ENCODE results near the gene LRRC74B. TPM values are rescaled to one million over a fixed set of nuclear protein-coding genes. Genes with fewer than 3 reads are reported as not detected.
"Not testable (repeated sequence)": the region's sequence is repeated elsewhere in the genome, so short reads cannot be mapped to it uniquely, and the experiment has no call there.

LRRC74B gene
- total and polyA plus RNA-seq, 2 experiments from 2014 or later, result 0.12 TPM; not detected in 1

DNA sequence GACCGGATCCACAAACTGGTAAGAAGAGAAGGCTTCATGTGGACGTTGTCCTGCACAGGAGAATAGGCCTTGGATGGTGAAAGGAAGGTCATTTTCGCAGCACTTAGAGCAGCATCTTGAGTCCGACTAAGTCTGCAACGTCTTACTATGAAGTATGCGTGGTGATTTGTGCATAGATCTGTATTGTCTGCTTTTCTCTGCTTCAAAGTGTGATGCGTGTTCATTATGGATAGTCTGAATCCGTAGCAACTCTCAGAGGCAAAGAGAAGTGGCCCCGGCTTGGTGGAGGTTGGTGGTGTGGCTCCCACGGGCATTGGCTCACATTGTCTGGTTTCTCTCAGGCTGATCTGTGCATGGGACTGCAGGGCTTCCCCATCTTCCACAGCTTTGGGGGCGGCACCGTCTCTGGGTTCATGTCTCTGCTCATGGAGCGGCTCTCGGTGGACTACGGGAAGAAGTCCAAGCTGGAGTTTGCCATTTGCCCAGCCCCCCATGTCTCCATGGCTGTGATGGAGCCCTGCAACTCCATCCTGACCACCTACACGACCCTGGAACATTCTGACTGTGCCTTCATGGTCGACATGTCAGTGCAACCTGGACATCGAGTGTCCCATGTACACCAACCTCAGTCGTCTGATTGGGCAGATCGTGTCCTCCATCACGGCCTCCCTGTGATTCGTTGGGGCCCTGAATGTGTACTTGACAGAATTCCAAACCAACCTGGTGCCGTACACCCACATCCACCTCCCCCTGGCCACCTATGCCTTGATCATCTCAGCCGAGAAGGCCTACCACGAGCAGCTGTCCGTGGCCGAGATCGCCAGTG, 21.5 kb downstream of the LRRC74B start:
- no peak for TF ChIP-seq CTCF (IDR thresholded peaks at IDR 0.05; ENCODE audit: low read depth, low read length)
- H3K27ac ChIP-seq, result no peak overlapping the region

DNA sequence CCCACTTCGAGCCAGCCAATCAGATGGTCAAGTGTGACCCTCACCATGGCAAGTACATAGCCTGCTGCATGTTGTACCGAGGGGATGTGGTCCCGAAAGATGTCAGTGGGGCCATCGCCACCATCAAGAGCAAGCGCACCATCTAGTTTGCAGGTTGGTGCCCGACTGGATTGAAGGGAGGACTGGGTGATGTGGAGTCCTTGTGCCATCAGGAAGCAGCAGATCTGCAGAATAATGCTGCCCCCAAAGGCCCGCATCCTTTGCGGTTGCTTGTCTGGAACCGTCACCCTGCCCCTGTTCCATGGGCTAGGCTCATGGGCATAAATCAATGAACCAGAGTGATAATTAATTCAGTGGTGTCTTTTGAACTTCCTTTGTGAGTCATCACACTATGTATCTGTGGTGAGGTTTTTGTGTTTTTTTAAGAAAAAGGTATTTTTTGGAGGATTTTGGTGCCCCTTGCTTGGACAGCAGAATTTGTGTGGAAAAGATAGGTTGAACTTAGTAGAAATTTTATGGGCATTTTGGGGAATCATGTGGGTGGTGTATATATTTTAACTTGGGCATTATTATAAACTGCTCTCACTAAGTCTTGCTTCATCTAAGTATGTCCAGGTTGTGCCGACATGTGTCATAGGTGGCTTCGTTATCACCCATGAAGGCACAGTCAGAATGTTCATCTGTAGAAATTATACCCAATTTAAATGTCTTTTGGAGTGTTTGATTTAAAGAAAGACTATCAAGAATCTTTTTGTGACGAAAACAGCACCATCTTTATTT, 22.3 kb downstream of the LRRC74B start:
- TF ChIP-seq CTCF (IDR thresholded peaks at IDR 0.05; ENCODE audit: low read depth, low read length), result no peak
- Histone ChIP-seq H3K27ac (no peak overlapping the region), H3K4me1 (ENCODE audit: low read depth) (no peaks in the 10 kb centered on the region), H3K36me3 (no peaks in the 10 kb centered on the region), H3K4me3 (no peak overlapping the region), H3K9me3 (ENCODE audit: low read depth) (no peaks in the 10 kb centered on the region), H3K27me3 (no peaks in the 10 kb centered on the region)
- no peak for DNase-seq (ENCODE audit: low read depth in 1 of 2, low spot score in 1 of 2)

More for the DNA sequence above, 21.5 kb downstream of the LRRC74B start:
- H3K36me3 ChIP-seq, result no peaks in the 10 kb centered on the region
- no peaks in the 10 kb centered on the region for H3K27me3 ChIP-seq
- DNase-seq (ENCODE audit: low read depth in 1 of 2, low spot score in 1 of 2), result no peak
- H3K9me3 ChIP-seq (ENCODE audit: low read depth), result no peaks in the 10 kb centered on the region
- no peak overlapping the region for H3K4me3 ChIP-seq
- H3K4me1 ChIP-seq (ENCODE audit: low read depth), result no peaks in the 10 kb centered on the region

DNA sequence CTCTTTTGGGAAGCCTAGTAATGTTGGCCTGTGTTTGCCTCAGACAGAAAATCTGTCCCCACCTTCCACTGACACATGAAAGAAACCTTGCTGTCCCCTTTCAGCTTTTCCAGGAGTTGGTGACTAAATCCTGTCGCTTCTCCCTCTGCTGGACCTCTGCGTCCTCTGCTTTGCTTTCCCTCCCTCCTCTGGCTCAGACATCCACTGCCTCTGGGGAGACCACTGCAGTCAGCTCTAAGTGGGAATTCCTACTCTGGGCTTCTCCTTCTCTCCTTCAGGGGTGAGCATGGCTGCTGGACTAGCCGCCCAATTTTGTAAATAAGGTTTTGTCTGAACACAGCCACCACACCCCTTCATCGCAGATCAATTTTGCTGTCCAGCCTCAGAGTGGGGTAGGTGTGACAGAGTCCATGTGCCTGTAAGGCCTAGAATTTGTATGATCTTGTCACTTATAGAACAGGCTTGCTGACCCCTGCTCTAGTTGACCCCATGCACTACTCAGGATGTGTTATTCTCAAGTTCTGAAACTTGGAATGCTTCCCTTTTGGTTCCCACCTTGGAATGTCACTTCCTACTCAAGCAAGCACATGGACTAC, 23.0 kb downstream of the LRRC74B start:
- no peaks in the 10 kb centered on the region for H3K9me3 ChIP-seq (ENCODE audit: low read depth)
- no peak overlapping the region for H3K27ac ChIP-seq
- H3K36me3 ChIP-seq, result no peaks in the 10 kb centered on the region
- TF ChIP-seq CTCF (IDR thresholded peaks at IDR 0.05; ENCODE audit: low read depth, low read length), result no peak
- H3K4me3 ChIP-seq, result no peak overlapping the region
- no peaks in the 10 kb centered on the region for H3K4me1 ChIP-seq (ENCODE audit: low read depth)
- no peak for DNase-seq (ENCODE audit: low read depth in 1 of 2, low spot score in 1 of 2)
- no peaks in the 10 kb centered on the region for H3K27me3 ChIP-seq

GRCh38 chr22:21069375-21069774, 23.6 kb downstream of the LRRC74B start:
- no peaks in the 10 kb centered on the region for H3K9me3 ChIP-seq (ENCODE audit: low read depth)
- H3K36me3 ChIP-seq, result no peaks in the 10 kb centered on the region
- H3K4me1 ChIP-seq (ENCODE audit: low read depth), result no peaks in the 10 kb centered on the region
- H3K27ac ChIP-seq, result no peak overlapping the region
- no peak for DNase-seq (ENCODE audit: low read depth in 1 of 2, low spot score in 1 of 2)
- H3K27me3 ChIP-seq, result no peaks in the 10 kb centered on the region
- TF ChIP-seq CTCF (IDR thresholded peaks at IDR 0.05; ENCODE audit: low read depth, low read length), result no peak
- no peak overlapping the region for H3K4me3 ChIP-seq

- Histone ChIP-seq H3K4me3 (no peak overlapping the region), H3K27me3 (no peaks in the 10 kb centered on the region), H3K36me3 (no peaks in the 10 kb centered on the region), H3K4me1 (ENCODE audit: low read depth) (no peaks in the 10 kb centered on the region), H3K9me3 (ENCODE audit: low read depth) (no peaks in the 10 kb centered on the region), H3K27ac (no peak overlapping the region)
- TF ChIP-seq CTCF (IDR thresholded peaks at IDR 0.05; ENCODE audit: low read depth, low read length), result no peak
- DNase-seq (ENCODE audit: low read depth in 1 of 2, low spot score in 1 of 2), result no peak
These were observed 25.2 kb downstream of the LRRC74B start for GRCh38 chr22:21070690-21071615.

- not testable (repeated sequence) for DNase-seq (ENCODE audit: low read depth in 1 of 2, low spot score in 1 of 2); H3K4me1 ChIP-seq (ENCODE audit: low read depth); H3K9me3 ChIP-seq (ENCODE audit: low read depth); H3K27me3 ChIP-seq; H3K36me3 ChIP-seq; H3K4me3 ChIP-seq; H3K27ac ChIP-seq
These were observed 26.1 kb downstream of the LRRC74B start for GRCh38 chr22:21071796-21072195.
